ENCODE measurements around the gene MBD3L4.
"Not testable (repeated sequence)": the region's sequence is repeated elsewhere in the genome, so short reads cannot be mapped to it uniquely, and the experiment has no call there.

MBD3L4 gene

GRCh38 chr19:7041563-7041962 is 1.6 kb upstream of the MBD3L4 start:
- not testable (repeated sequence) for DNase-seq

GRCh38 chr19:7030278-7030677 is 9.7 kb downstream of the MBD3L4 start, which contains the start of gene MBD3L5:
MBD3L5 (plus strand) TSS chr19:7030578; CDS start chr19:7030612, 34 bp downstream.
- not testable (repeated sequence) for DNase-seq

GRCh38 chr19:7028790-7029189 is 11.2 kb downstream of the MBD3L4 start:
- DNase-seq: not testable (repeated sequence)

GRCh38 chr19:7021331-7021730 is 18.6 kb downstream of the MBD3L4 start, which contains the start of gene MBD3L2B:
MBD3L2B (minus strand) TSS chr19:7021431; CDS start chr19:7021397, 34 bp downstream.
- DNase-seq: not testable (repeated sequence)

- DNase-seq: no peak
Measured at GRCh38 chr19:7018828-7019227, 21.2 kb downstream of the MBD3L4 start.

GRCh38 chr19:7013678-7014077 is 26.3 kb downstream of the MBD3L4 start:
- peak; percentile 41 for DNase-seq

- DNase-seq: no peak
Measured at GRCh38 chr19:7010722-7011593, 29.0 kb downstream of the MBD3L4 start.

- no peak for DNase-seq
Measured at GRCh38 chr19:7007859-7008258, 32.1 kb downstream of the MBD3L4 start.

- peak; percentile 13 for DNase-seq
Measured at GRCh38 chr19:7006135-7006704, 33.8 kb downstream of the MBD3L4 start.

GRCh38 chr19:7004313-7004931 is 35.6 kb downstream of the MBD3L4 start:
- DNase-seq: no peak

- no peak for DNase-seq
Measured at GRCh38 chr19:7000816-7001215, 39.2 kb downstream of the MBD3L4 start.

GRCh38 chr19:7000333-7000732 is 39.6 kb downstream of the MBD3L4 start:
- no peak for DNase-seq

GRCh38 chr19:6999933-7000332 is 40.0 kb downstream of the MBD3L4 start:
- no peak for DNase-seq

GRCh38 chr19:6997679-6998445 is 42.1 kb downstream of the MBD3L4 start:
- peak; percentile 77 for DNase-seq

- DNase-seq: no peak
Measured at GRCh38 chr19:6996810-6997209, 43.2 kb downstream of the MBD3L4 start.

- DNase-seq: no peak
Measured at GRCh38 chr19:6995054-6995453, 44.9 kb downstream of the MBD3L4 start.

- no peak for DNase-seq
Measured at GRCh38 chr19:6988257-6988656, 51.7 kb downstream of the MBD3L4 start.

- no peak for DNase-seq
Measured at GRCh38 chr19:6987850-6988249, 52.1 kb downstream of the MBD3L4 start.

Measured in OCI-M1 (cell line).